Calu3 (cell line): ENCODE measurements around the gene S100A13. TPM values are rescaled to one million over a fixed set of nuclear protein-coding genes. Genes with fewer than 3 reads are reported as not detected.
"Not testable (repeated sequence)": the region's sequence is repeated elsewhere in the genome, so short reads cannot be mapped to it uniquely, and the experiment has no call there.

ENCODE experiments used
- BruUV-seq: library from RNA; stranded (reverse); fragments of 400-500 nt; replicated peaks from 2 replicates; lab custom pipeline; 2021; lab: Mats Ljungman, UMichigan
- CTCF ChIA-PET: fragments of 300-600 bp; sonication (Branson Sonifier 250); formaldehyde crosslinking; loops from one replicate; lab custom pipeline; 2022; ENCODE audit warnings: antibody characterized with exemption; lab: Charles Lee
- DNase-seq: peaks from one replicate; pipeline ENCODE4 v3.0.0; 2022
- H3K27ac Mint-ChIP-seq: one replicate; pipeline ENCODE4 v1.8.0; 2022; ENCODE audit warnings: mixed read lengths; ENCODE audit not compliant: unreplicated experiment
- H3K27me3 Mint-ChIP-seq: one replicate; pipeline ENCODE4 v1.8.0; 2022; ENCODE audit warnings: mixed read lengths; ENCODE audit not compliant: unreplicated experiment
- H3K36me3 Mint-ChIP-seq: one replicate; pipeline ENCODE4 v1.8.0; 2022; ENCODE audit warnings: mild to moderate bottlenecking, moderate library complexity, mixed read lengths; ENCODE audit not compliant: insufficient read depth, unreplicated experiment
- H3K4me1 Mint-ChIP-seq: one replicate; pipeline ENCODE4 v1.8.0; 2022; ENCODE audit warnings: mild to moderate bottlenecking, low read depth, mixed read lengths; ENCODE audit not compliant: unreplicated experiment
- H3K4me3 Mint-ChIP-seq: one replicate; pipeline ENCODE4 v1.8.0; 2022; ENCODE audit warnings: mild to moderate bottlenecking, low read depth, moderate library complexity, mixed read lengths; ENCODE audit not compliant: unreplicated experiment
- H3K9me3 Mint-ChIP-seq: one replicate; pipeline ENCODE4 v1.8.0; 2022; ENCODE audit warnings: low read depth, mixed read lengths; ENCODE audit not compliant: unreplicated experiment
- intact Hi-C: fragments of 100-400 bp; cut with micrococcal nuclease; formaldehyde crosslinking; loops from one replicate; pipeline ENCODE4 v1.10.0; 2022; ENCODE audit not compliant: unreplicated experiment
- total RNA-seq: library from RNA; stranded (reverse); gene quantifications from 2 replicates; pipeline ENCODE4 v1.2.3, GENCODE V29; 2022
- TF ChIP-seq, protein P1 (sequence below): fragments of 200-600 bp; IDR thresholded peaks from one replicate; pipeline ENCODE4 v1.8.0; 2022; ENCODE audit warnings: antibody characterized with exemption; ENCODE audit not compliant: unreplicated experiment

S100A13 gene
- total RNA-seq, 1 experiment from 2014 or later: 104 TPM

DNA sequence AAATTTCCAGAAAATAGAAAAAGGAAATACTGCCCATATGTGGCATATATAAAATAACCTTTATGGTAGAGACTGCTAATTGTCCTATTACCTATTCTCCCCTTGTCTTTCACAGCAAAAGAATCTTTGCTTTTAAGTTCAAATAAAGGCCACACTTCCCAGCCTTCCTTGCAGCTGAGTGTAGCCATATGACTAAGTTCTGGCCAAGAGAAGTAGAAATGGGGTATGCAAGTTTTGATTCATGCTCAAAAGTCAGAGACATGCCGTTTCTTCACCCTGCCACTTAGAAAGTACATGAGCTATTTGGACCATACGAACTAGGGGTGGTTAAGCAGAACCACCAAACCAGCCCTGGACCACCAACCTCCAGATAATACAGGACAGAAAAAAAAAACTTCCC, 43.3 kb downstream of the S100A13 start:
- DNase-seq: no peak
- Mint-ChIP-seq H3K9me3 (no peaks in the 10 kb centered on the region), H3K27me3 (no peaks in the 10 kb centered on the region), H3K36me3 (no peaks in the 10 kb centered on the region), H3K4me1 (no peaks in the 10 kb centered on the region), H3K4me3 (no peak overlapping the region), H3K27ac (no peak overlapping the region)
- intact Hi-C loops: no loop called here
- no TSS peak for BruUV-seq
- CTCF ChIA-PET: interaction anchor here (0.7 kb wide), 1 partner anchor 25 kb away, joined by 3 read pairs; no protein-coding TSS in a partner anchor
- TF ChIP-seq, protein P1, sequence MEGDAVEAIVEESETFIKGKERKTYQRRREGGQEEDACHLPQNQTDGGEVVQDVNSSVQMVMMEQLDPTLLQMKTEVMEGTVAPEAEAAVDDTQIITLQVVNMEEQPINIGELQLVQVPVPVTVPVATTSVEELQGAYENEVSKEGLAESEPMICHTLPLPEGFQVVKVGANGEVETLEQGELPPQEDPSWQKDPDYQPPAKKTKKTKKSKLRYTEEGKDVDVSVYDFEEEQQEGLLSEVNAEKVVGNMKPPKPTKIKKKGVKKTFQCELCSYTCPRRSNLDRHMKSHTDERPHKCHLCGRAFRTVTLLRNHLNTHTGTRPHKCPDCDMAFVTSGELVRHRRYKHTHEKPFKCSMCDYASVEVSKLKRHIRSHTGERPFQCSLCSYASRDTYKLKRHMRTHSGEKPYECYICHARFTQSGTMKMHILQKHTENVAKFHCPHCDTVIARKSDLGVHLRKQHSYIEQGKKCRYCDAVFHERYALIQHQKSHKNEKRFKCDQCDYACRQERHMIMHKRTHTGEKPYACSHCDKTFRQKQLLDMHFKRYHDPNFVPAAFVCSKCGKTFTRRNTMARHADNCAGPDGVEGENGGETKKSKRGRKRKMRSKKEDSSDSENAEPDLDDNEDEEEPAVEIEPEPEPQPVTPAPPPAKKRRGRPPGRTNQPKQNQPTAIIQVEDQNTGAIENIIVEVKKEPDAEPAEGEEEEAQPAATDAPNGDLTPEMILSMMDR: no peak

DNA sequence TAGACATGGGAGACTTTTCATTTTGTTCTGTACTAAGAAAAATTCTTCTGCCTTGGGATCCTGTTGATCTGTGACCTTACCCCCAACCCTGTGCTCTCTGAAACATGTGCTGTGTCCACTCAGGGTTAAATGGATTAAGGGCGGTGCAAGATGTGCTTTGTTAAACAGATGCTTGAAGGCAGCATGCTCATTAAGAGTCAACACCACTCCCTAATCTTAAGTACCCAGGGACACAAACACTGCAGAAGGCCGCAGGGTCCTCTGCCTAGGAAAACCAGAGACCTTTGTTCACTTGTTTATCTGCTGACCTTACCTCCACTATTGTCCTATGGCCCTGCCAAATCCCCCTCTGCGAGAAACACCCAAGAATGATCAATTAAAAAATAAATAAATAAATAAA, 43.8 kb downstream of the S100A13 start:
- H3K4me3 Mint-ChIP-seq, H3K36me3 Mint-ChIP-seq, intact Hi-C loops, H3K27ac Mint-ChIP-seq, H3K9me3 Mint-ChIP-seq, H3K4me1 Mint-ChIP-seq, BruUV-seq, DNase-seq, H3K27me3 Mint-ChIP-seq: not testable (repeated sequence)
- CTCF ChIA-PET: interaction anchor here (0.7 kb wide), 1 partner anchor 25 kb away, joined by 3 read pairs; no protein-coding TSS in a partner anchor

DNA sequence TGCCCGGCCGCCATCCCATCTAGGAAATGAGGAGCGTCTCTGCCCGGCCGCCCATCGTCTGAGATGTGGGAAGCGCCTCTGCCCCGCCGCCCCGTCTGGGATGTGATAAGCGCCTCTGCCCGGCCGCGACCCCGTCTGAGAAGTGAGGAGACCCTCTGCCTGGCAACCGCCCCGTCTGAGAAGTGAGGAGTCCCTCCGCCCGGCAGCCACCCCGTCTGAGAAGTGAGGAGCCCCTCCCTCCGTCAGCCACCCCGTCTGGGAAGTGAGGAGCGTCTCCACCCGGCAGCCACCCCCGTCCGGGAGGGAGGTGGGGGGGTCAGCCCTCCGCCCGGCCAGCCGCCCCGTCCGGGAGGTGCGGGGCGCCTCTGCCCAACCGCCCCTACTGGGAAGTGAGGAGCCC, 44.5 kb downstream of the S100A13 start:
- H3K27me3 Mint-ChIP-seq, DNase-seq, intact Hi-C loops, H3K9me3 Mint-ChIP-seq, BruUV-seq, CTCF ChIA-PET, H3K36me3 Mint-ChIP-seq, H3K27ac Mint-ChIP-seq, H3K4me3 Mint-ChIP-seq, H3K4me1 Mint-ChIP-seq: not testable (repeated sequence)

DNA sequence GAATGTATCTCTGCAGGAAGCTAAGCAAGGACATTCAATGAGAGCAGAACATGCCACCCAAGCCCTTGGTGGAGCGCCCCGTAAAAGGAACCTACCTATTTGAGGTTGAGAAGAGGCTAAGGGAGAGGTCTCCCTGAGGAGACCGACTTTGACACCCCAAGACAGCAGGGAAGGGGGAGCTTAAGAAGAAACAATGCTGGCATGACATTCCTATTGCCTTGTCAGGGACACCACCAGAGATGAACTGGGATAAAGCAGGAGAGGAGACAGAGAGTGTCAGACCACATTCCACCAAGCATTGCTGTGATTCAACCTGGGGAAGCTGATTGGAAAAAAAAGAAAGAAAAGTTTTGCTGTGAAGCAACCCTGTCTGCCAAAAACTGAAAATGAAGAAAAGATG, 48.4 kb downstream of the S100A13 start:
- no peak overlapping the region for H3K4me3 Mint-ChIP-seq
- TF ChIP-seq, protein P1: no peak
- no peaks in the 10 kb centered on the region for H3K27me3 Mint-ChIP-seq
- no peaks in the 10 kb centered on the region for H3K36me3 Mint-ChIP-seq
- H3K27ac Mint-ChIP-seq: no peak overlapping the region
- no peaks in the 10 kb centered on the region for H3K9me3 Mint-ChIP-seq
- H3K4me1 Mint-ChIP-seq: peaks cover 17% of the 10 kb centered on the region
- CTCF ChIA-PET: interaction anchor here (1.1 kb wide), 1 partner anchor 63 kb away, joined by 3 read pairs; no protein-coding TSS in a partner anchor
- no peak for DNase-seq
- no TSS peak for BruUV-seq
- intact Hi-C loops: no loop called here

DNA sequence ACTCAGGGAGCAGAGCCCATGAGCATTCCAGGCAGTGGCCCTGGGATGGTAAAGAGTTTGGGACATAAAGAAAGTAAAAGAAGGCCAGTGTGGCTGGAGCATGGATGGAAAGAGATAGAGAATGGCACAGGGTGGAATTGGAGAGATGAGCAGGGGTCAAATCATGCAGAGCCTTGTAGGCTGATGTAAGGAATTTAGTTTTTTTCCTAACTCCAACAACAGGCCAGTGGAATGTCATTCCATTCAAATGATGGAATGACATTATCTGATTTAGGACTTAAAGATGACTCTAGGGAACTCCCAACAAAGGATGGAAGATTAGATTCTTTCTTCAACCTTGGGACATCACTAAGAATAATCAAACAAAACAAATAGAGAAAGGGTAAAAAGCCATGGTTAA, 48.8 kb downstream of the S100A13 start:
- no peak for DNase-seq
- Mint-ChIP-seq H3K36me3 (no peaks in the 10 kb centered on the region), H3K4me3 (no peak overlapping the region), H3K9me3 (no peaks in the 10 kb centered on the region), H3K27me3 (no peaks in the 10 kb centered on the region), H3K27ac (no peak overlapping the region), H3K4me1 (peaks cover 18% of the 10 kb centered on the region)
- TF ChIP-seq, protein P1: no peak
- CTCF ChIA-PET: interaction anchor here (1.0 to 1.1 kb wide), 2 partner anchors 33 to 62 kb away, joined by 3 read pairs; no protein-coding TSS in a partner anchor
- intact Hi-C loops: no loop called here
- no TSS peak for BruUV-seq
